GM12872 (cell line): ENCODE data around the gene GRID1.

Experiments
- TF ChIP-seq, protein P1 (sequence below): IDR thresholded peaks from 3 replicates; pipeline ENCODE4 v1.5.1; 2011; ENCODE audit warnings: low read depth, mild to moderate bottlenecking, low read length, moderate library complexity; ENCODE audit not compliant: insufficient read depth

GRID1 gene

DNA sequence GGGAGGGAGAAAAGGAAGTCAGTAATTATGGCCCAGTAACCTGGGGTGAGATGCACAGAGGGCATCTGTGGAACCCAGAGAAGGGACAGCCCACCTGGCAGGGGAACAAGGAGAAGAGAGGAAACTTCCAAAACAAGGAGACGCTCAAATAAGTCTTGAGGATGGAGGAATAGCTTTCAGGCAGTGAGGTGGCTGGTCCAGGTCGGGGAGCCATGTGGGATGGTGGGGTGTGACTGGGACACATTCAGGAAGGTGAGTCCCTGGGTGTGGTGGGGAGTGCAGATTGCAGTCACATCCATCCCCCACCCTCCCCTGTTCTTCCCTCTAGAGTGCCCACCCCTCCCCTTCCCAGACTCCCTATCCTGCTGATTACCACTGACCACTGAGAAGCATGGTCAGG is 175.4 kb downstream of the GRID1 start:
- TF ChIP-seq, protein P1, sequence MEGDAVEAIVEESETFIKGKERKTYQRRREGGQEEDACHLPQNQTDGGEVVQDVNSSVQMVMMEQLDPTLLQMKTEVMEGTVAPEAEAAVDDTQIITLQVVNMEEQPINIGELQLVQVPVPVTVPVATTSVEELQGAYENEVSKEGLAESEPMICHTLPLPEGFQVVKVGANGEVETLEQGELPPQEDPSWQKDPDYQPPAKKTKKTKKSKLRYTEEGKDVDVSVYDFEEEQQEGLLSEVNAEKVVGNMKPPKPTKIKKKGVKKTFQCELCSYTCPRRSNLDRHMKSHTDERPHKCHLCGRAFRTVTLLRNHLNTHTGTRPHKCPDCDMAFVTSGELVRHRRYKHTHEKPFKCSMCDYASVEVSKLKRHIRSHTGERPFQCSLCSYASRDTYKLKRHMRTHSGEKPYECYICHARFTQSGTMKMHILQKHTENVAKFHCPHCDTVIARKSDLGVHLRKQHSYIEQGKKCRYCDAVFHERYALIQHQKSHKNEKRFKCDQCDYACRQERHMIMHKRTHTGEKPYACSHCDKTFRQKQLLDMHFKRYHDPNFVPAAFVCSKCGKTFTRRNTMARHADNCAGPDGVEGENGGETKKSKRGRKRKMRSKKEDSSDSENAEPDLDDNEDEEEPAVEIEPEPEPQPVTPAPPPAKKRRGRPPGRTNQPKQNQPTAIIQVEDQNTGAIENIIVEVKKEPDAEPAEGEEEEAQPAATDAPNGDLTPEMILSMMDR = no peak

DNA sequence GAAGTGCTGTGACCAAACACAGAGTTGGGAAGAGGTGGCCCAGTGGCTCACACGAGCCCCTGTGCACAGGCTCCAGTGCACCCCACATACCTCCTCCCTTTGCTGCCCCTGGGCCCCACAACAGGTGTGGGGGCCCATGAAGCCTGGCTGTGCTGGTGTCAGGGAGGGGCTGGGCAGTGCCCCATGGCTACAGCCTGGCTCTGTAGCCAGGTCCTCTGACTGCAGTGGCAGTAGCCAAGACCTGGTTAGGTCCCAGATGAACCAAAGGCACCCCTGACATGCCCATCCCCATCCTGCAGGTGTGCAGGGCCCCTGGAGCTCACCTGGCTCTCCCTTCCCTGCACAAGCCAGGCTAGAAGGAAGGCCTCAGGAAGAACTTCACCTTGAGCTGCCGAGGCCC is 176.3 kb downstream of the GRID1 start:
- TF ChIP-seq, protein P1 = no peak

- TF ChIP-seq, protein P1 = no peak
These were observed 176.7 kb downstream of the GRID1 start for GRCh38 chr10:86189891-86190290.

DNA sequence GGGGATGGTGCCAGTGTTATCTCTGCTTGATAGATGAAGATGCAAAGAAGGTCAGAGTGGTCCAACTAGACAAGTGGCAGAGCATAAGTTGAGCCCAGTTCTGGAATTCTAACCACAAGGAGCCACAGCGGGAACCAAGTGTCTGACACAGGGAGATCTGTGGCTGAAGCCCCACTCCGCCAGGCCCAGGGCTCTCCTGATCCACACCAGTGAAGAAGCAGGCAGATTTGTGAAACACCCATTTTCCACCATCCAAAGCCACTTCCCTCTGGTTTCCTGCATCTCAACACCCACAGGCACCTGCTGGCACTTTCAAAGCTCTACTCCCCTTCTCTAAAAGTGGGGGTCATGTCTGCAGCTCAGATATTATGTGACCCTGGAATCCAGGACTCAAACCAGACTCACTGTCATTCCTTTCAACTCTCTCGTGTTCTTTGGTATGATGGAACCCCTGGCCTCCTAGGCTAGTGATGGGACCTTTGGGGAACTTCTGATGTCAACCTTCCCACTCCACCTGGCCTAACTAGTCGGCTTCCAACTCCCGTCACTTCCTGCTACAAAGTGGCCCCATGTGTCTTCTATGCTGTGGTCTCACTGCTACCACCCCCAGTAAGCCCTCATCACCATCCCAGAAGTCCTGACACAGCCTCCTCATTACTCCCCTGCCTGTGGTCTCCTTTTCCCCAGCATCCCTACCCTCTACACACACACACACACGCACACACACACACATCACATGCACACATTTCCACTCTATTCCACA is 177.6 kb downstream of the GRID1 start:
- TF ChIP-seq, protein P1 = no peak

- TF ChIP-seq, protein P1 = no peak
These were observed 178.3 kb downstream of the GRID1 start for GRCh38 chr10:86188326-86188725.

DNA sequence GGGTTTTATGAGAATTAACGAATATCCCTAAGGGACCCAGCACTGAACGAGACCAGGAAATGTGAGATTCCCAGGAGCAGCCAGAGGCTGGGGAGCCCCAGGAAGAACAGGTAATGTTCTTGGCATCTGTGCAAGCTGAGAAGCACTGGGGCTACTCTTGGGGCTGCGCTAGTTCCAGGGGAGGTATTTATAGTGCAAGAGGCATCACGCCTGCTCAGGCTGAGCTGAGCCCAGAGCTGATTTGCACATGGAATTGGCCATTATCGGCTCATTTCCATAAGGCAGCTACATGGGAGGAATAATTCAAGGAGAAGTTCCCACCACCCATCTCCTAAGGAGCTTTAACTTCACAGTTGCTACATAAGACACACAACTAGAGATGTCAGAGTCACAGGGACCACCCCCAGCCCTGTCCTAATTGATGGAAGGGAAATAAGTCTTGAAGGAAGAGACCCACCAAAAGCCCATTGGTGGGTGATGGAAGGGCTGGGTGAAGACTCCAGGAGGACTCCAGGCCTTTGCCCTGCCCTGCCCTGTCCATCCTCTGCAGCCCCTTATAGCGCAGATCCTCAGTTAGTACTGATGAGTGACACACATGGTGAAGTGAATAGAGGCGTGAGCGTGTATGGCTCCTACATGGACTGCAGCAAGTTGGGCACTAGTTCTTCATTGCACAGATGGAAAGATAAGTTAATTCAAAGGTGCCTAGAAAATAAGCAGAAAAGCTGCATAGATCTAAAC is 178.9 kb downstream of the GRID1 start:
- TF ChIP-seq, protein P1 = no peak

DNA sequence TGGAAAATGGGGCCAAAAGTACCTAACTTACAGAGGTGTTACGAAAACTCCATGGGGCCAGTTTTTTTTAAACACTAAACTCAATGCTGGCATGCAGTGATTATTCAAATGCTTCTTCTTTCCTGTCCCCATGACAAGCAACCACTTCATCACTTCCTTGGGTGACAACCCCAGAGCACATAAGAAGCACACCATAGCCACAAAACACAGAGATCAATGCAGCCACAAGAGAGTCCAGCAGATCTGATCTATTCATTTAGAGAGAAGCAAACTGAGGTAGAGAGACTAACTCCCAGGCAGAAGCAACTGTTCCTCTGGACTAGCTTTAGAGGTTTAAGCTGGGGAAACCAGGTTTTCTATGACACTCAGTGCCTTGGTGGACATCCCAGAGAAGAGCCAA is 180.0 kb downstream of the GRID1 start:
- TF ChIP-seq, protein P1 = no peak
